ENCODE data around the gene A4GNT.
A peak's percentile ranks its signal among the peaks of the same experiment; 100 is the strongest.

The A4GNT gene

GRCh38 chr3:138140940-138141339 is 8.8 kb upstream of the A4GNT start:
- no peaks in the 10 kb centered on the region for H3K9me3 ChIP-seq (ENCODE audit: insufficient read depth, low read depth, low read length)
- no peak for TF ChIP-seq CTCF (conservative IDR thresholded peaks at IDR 0.05; ENCODE audit: low read length)
- no peak for TF ChIP-seq EZH2phosphoT487 (IDR thresholded peaks at IDR 0.05; ENCODE audit: borderline replicate concordance)
- H3K4me1 ChIP-seq (ENCODE audit: insufficient read depth, low read length, poor library complexity, severe bottlenecking) = peaks cover 20% of the 10 kb centered on the region
- no peaks in the 10 kb centered on the region for H3F3A ChIP-seq (ENCODE audit: low read depth)
- peak overlapping the region; percentile 4 for H3K9ac ChIP-seq (ENCODE audit: low read depth, low read length, poor library complexity, severe bottlenecking)
- H3K36me3 ChIP-seq (ENCODE audit: insufficient read depth, low read length) = no peaks in the 10 kb centered on the region
- H3K79me2 ChIP-seq (ENCODE audit: insufficient read depth, low read length) = no peaks in the 10 kb centered on the region
- no peak overlapping the region for H3K4me3 ChIP-seq (ENCODE audit: low read length, poor library complexity, severe bottlenecking)
- H4K20me1 ChIP-seq (ENCODE audit: insufficient read depth, low read length, poor library complexity, severe bottlenecking) = no peaks in the 10 kb centered on the region
- no peak overlapping the region for H2AFZ ChIP-seq (ENCODE audit: low read length)
- no peaks in the 10 kb centered on the region for H3K27me3 ChIP-seq (ENCODE audit: insufficient read depth, low read length, poor library complexity, severe bottlenecking)
- H3K4me2 ChIP-seq (ENCODE audit: low read depth, low read length, poor library complexity, severe bottlenecking) = peak overlapping the region; percentile 35
- no peaks in the 10 kb centered on the region for H3K9me2 ChIP-seq (replicated peaks; ENCODE audit: low read depth, low read length)

GRCh38 chr3:138139691-138140090 is 7.5 kb upstream of the A4GNT start:
- Histone ChIP-seq H3K4me2 (ENCODE audit: low read depth, low read length, poor library complexity, severe bottlenecking) (no peak overlapping the region), H3K9me3 (ENCODE audit: insufficient read depth, low read depth, low read length) (no peaks in the 10 kb centered on the region), H3K9ac (ENCODE audit: low read depth, low read length, poor library complexity, severe bottlenecking) (no peak overlapping the region), H3K4me1 (ENCODE audit: insufficient read depth, low read length, poor library complexity, severe bottlenecking) (peaks cover 20% of the 10 kb centered on the region), H3F3A (ENCODE audit: low read depth) (no peaks in the 10 kb centered on the region), H3K27me3 (ENCODE audit: insufficient read depth, low read length, poor library complexity, severe bottlenecking) (no peaks in the 10 kb centered on the region), H3K36me3 (ENCODE audit: insufficient read depth, low read length) (no peaks in the 10 kb centered on the region), H3K9me2 (replicated peaks; ENCODE audit: low read depth, low read length) (no peaks in the 10 kb centered on the region), H3K4me3 (ENCODE audit: low read length, poor library complexity, severe bottlenecking) (no peak overlapping the region), H2AFZ (ENCODE audit: low read length) (no peak overlapping the region), H3K79me2 (ENCODE audit: insufficient read depth, low read length) (no peaks in the 10 kb centered on the region), H4K20me1 (ENCODE audit: insufficient read depth, low read length, poor library complexity, severe bottlenecking) (no peaks in the 10 kb centered on the region)
- TF ChIP-seq EZH2phosphoT487 (IDR thresholded peaks at IDR 0.05; ENCODE audit: borderline replicate concordance) (no peak), CTCF (conservative IDR thresholded peaks at IDR 0.05; ENCODE audit: low read length) (no peak)

GRCh38 chr3:138137861-138138260 is 5.7 kb upstream of the A4GNT start:
- Histone ChIP-seq H4K20me1 (ENCODE audit: insufficient read depth, low read length, poor library complexity, severe bottlenecking) (no peaks in the 10 kb centered on the region), H3F3A (ENCODE audit: low read depth) (no peaks in the 10 kb centered on the region), H3K4me3 (ENCODE audit: low read length, poor library complexity, severe bottlenecking) (no peak overlapping the region), H3K9me3 (ENCODE audit: insufficient read depth, low read depth, low read length) (no peaks in the 10 kb centered on the region), H3K79me2 (ENCODE audit: insufficient read depth, low read length) (no peaks in the 10 kb centered on the region), H3K4me2 (ENCODE audit: low read depth, low read length, poor library complexity, severe bottlenecking) (no peak overlapping the region), H2AFZ (ENCODE audit: low read length) (no peak overlapping the region), H3K9ac (ENCODE audit: low read depth, low read length, poor library complexity, severe bottlenecking) (no peak overlapping the region), H3K4me1 (ENCODE audit: insufficient read depth, low read length, poor library complexity, severe bottlenecking) (peaks cover 20% of the 10 kb centered on the region), H3K27me3 (ENCODE audit: insufficient read depth, low read length, poor library complexity, severe bottlenecking) (no peaks in the 10 kb centered on the region), H3K36me3 (ENCODE audit: insufficient read depth, low read length) (no peaks in the 10 kb centered on the region), H3K9me2 (replicated peaks; ENCODE audit: low read depth, low read length) (no peaks in the 10 kb centered on the region)
- TF ChIP-seq EZH2phosphoT487 (IDR thresholded peaks at IDR 0.05; ENCODE audit: borderline replicate concordance) (no peak), CTCF (conservative IDR thresholded peaks at IDR 0.05; ENCODE audit: low read length) (no peak)

All from Loucy (cell line).